Trophoblast cell (in vitro differentiated cells and primary cell): ENCODE results near the gene FUT2.

Experiments
- DNase-seq, 2 donors: peaks; one replicate each; pipeline ENCODE4 v3.0.0-alpha.2; 2016
- H2AFZ ChIP-seq: 2 replicates; pipeline ENCODE4 v1.6.1; 2013; ENCODE audit warnings: low read length, moderate library complexity, mild to moderate bottlenecking; ENCODE audit not compliant: insufficient read depth, poor library complexity
- H2AK5ac ChIP-seq: 2 replicates; pipeline ENCODE4 v1.6.1; 2013; ENCODE audit warnings: mild to moderate bottlenecking, low read length
- H2BK120ac ChIP-seq: 2 replicates; pipeline ENCODE4 v1.6.1; 2013; ENCODE audit warnings: low read length, mild to moderate bottlenecking, moderate library complexity; ENCODE audit not compliant: insufficient read depth, poor library complexity
- H2BK12ac ChIP-seq: 2 replicates; pipeline ENCODE4 v1.6.1; 2013; ENCODE audit warnings: mild to moderate bottlenecking, low read length, moderate library complexity
- H2BK5ac ChIP-seq: 2 replicates; pipeline ENCODE4 v1.6.1; 2013; ENCODE audit warnings: low read length, low read depth, moderate library complexity, mild to moderate bottlenecking; ENCODE audit not compliant: poor library complexity
- H3K14ac ChIP-seq: 2 replicates; pipeline ENCODE4 v1.6.1; 2013; ENCODE audit warnings: mild to moderate bottlenecking, low read length
- H3K18ac ChIP-seq: 2 replicates; pipeline ENCODE4 v1.6.1; 2013; ENCODE audit warnings: mild to moderate bottlenecking, low read length
- H3K23ac ChIP-seq: 2 replicates; pipeline ENCODE4 v1.6.1; 2013; ENCODE audit warnings: low read length
- H3K27ac ChIP-seq: 2 replicates; pipeline ENCODE4 v1.5.1; 2013; ENCODE audit warnings: low read depth, mild to moderate bottlenecking, inconsistent platforms, low read length, moderate library complexity
- H3K27me3 ChIP-seq: 2 replicates; pipeline ENCODE4 v1.6.1; 2013; ENCODE audit warnings: inconsistent platforms, mild to moderate bottlenecking, low read length, moderate library complexity; ENCODE audit not compliant: insufficient read depth
- H3K36me3 ChIP-seq, 2 experiments: 1 replicate in 1 of 2; 2 replicates in 1 of 2; pipeline ENCODE4 v1.6.1; 2013; ENCODE audit warnings: low read length in 2 of 2, mild to moderate bottlenecking in 2 of 2, moderate library complexity in 1 of 2; ENCODE audit not compliant: insufficient read depth in 2 of 2, control insufficient read depth in 1 of 2
- H3K4ac ChIP-seq: 2 replicates; pipeline ENCODE4 v1.6.1; 2013; ENCODE audit warnings: low read depth, mild to moderate bottlenecking, low read length, moderate library complexity
- H3K4me1 ChIP-seq, 2 experiments: 1 replicate in 1 of 2; 2 replicates in 1 of 2; pipeline ENCODE4 v1.6.1; 2013; ENCODE audit warnings: low read length in 2 of 2, mild to moderate bottlenecking in 2 of 2, moderate library complexity in 1 of 2; ENCODE audit not compliant: insufficient read depth in 2 of 2, control insufficient read depth in 1 of 2
- H3K4me2 ChIP-seq: 2 replicates; pipeline ENCODE4 v1.6.1; 2013; ENCODE audit warnings: inconsistent platforms, mild to moderate bottlenecking, low read length, moderate library complexity
- H3K4me3 ChIP-seq: 2 replicates; pipeline ENCODE4 v1.5.1; 2013; ENCODE audit warnings: mild to moderate bottlenecking, low read depth, low read length, inconsistent platforms
- H3K79me1 ChIP-seq: one replicate; pipeline ENCODE4 v1.6.1; 2013; ENCODE audit warnings: low read length
- H3K79me2 ChIP-seq: 2 replicates; pipeline ENCODE4 v1.6.1; 2013; ENCODE audit warnings: low read length, mild to moderate bottlenecking; ENCODE audit not compliant: control insufficient read depth, insufficient read depth, poor library complexity
- H3K9ac ChIP-seq: 2 replicates; pipeline ENCODE4 v1.6.1; 2013; ENCODE audit warnings: mild to moderate bottlenecking, low read length
- H3K9me3 ChIP-seq: 2 replicates; pipeline ENCODE4 v1.6.1; 2013; ENCODE audit warnings: low read depth, mild to moderate bottlenecking, control low read depth, inconsistent platforms, low read length; ENCODE audit not compliant: insufficient read depth
- H4K12ac ChIP-seq: 2 replicates; pipeline ENCODE4 v1.6.1; 2013; ENCODE audit warnings: low read depth, mild to moderate bottlenecking, low read length, moderate library complexity
- H4K8ac ChIP-seq: 2 replicates; pipeline ENCODE4 v1.6.1; 2013; ENCODE audit warnings: low read depth, mild to moderate bottlenecking, low read length, moderate library complexity
- H4K91ac ChIP-seq: one replicate; pipeline ENCODE4 v1.6.1; 2013; ENCODE audit warnings: low read depth, mild to moderate bottlenecking, low read length, moderate library complexity
- WGBS: extraction: QIAGEN DNeasy Blood & Tissue Kit; methylation state at CpG from one replicate; pipeline ENCODE4 v1.1.7; 2013; ENCODE audit warnings: missing lambda C conversion rate; ENCODE audit not compliant: insufficient read length, insufficient coverage; ENCODE audit errors: extremely low coverage; 5-methylcytosine and 5-hydroxymethylcytosine counted together

Gene FUT2

GRCh38 chr19:48668332-48668731, 27.4 kb upstream of the FUT2 start:
- no peak overlapping the region for H2AK5ac ChIP-seq
- no peak overlapping the region for H3K4ac ChIP-seq
- no peaks in the 10 kb centered on the region for H3K79me2 ChIP-seq
- no peak for DNase-seq
- H3K18ac ChIP-seq: no peak overlapping the region
- H3K27ac ChIP-seq: no peak overlapping the region
- no peaks in the 10 kb centered on the region for H3K27me3 ChIP-seq
- H3K14ac ChIP-seq: no peak overlapping the region
- H3K79me1 ChIP-seq: no peaks in the 10 kb centered on the region
- H3K23ac ChIP-seq: no peak overlapping the region
- no peak overlapping the region for H3K4me2 ChIP-seq
- H4K91ac ChIP-seq: no peak overlapping the region
- no peak overlapping the region for H3K4me3 ChIP-seq
- H3K36me3 ChIP-seq: no peaks in the 10 kb centered on the region
- H3K9me3 ChIP-seq: peaks cover 11% of the 10 kb centered on the region
- no peak overlapping the region for H3K9ac ChIP-seq
- no peak overlapping the region for H2AFZ ChIP-seq
- no peak overlapping the region for H2BK12ac ChIP-seq
- H2BK5ac ChIP-seq: no peak overlapping the region
- H2BK120ac ChIP-seq: no peak overlapping the region
- no peaks in the 10 kb centered on the region for H3K4me1 ChIP-seq
- no CpG with 5 or more reads among the region's 3 CpGs for WGBS
- H4K12ac ChIP-seq: no peak overlapping the region
- H4K8ac ChIP-seq: no peak overlapping the region

DNA sequence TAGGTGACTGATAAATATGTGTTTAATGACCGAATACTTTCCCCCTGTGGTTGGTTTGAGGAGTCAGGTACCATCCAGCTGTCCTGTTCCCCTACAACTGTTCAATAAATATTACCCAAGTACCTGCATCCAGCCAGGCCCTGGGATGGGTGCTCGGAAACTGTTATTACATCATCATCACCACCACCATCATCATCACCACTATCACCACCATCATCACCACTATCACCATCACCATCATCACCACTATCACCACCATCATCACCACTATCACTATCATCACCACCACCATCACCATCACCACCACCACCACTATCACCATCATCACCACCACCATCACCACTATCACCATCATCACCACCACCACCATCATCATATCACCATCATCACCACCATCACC, 27.0 kb upstream of the FUT2 start:
- no peak overlapping the region for H2BK120ac ChIP-seq
- H2AK5ac ChIP-seq: no peak overlapping the region
- no peaks in the 10 kb centered on the region for H3K36me3 ChIP-seq
- no peak overlapping the region for H3K14ac ChIP-seq
- H3K9ac ChIP-seq: no peak overlapping the region
- no peak overlapping the region for H2AFZ ChIP-seq
- H4K8ac ChIP-seq: no peak overlapping the region
- H3K79me2 ChIP-seq: no peaks in the 10 kb centered on the region
- H3K9me3 ChIP-seq: peaks cover 11% of the 10 kb centered on the region
- peak overlapping the region; percentile 49 for H3K4me3 ChIP-seq
- no peak overlapping the region for H3K27ac ChIP-seq
- H4K91ac ChIP-seq: no peak overlapping the region
- no peak overlapping the region for H4K12ac ChIP-seq
- H3K27me3 ChIP-seq: no peaks in the 10 kb centered on the region
- no peak overlapping the region for H2BK5ac ChIP-seq
- no peaks in the 10 kb centered on the region for H3K79me1 ChIP-seq
- H3K23ac ChIP-seq: no peak overlapping the region
- no peaks in the 10 kb centered on the region for H3K4me1 ChIP-seq
- no peak for DNase-seq
- no CpG with 5 or more reads among the region's 2 CpGs for WGBS
- no peak overlapping the region for H3K4me2 ChIP-seq
- no peak overlapping the region for H2BK12ac ChIP-seq
- H3K18ac ChIP-seq: no peak overlapping the region
- H3K4ac ChIP-seq: no peak overlapping the region

- no peak overlapping the region for H3K18ac ChIP-seq
- no peaks in the 10 kb centered on the region for H3K27me3 ChIP-seq
- no peak overlapping the region for H4K8ac ChIP-seq
- no peaks in the 10 kb centered on the region for H3K79me1 ChIP-seq
- H2BK12ac ChIP-seq: no peak overlapping the region
- no peak overlapping the region for H2AFZ ChIP-seq
- H3K27ac ChIP-seq: no peak overlapping the region
- H3K9me3 ChIP-seq: peaks cover 11% of the 10 kb centered on the region
- no peak overlapping the region for H3K4ac ChIP-seq
- DNase-seq: no peak
- H3K23ac ChIP-seq: no peak overlapping the region
- no peak overlapping the region for H2BK120ac ChIP-seq
- H3K4me3 ChIP-seq: peak overlapping the region; percentile 38
- no peaks in the 10 kb centered on the region for H3K79me2 ChIP-seq
- H3K9ac ChIP-seq: peak overlapping the region; percentile 2
- no peak overlapping the region for H2AK5ac ChIP-seq
- no peaks in the 10 kb centered on the region for H3K36me3 ChIP-seq
- no peak overlapping the region for H4K12ac ChIP-seq
- no peak overlapping the region for H3K14ac ChIP-seq
- no peak overlapping the region for H3K4me2 ChIP-seq
- no peak overlapping the region for H4K91ac ChIP-seq
- no peak overlapping the region for H2BK5ac ChIP-seq
- H3K4me1 ChIP-seq: no peaks in the 10 kb centered on the region
- WGBS: no CpG with 5 or more reads among the region's 26 CpGs
These were observed 25.7 kb upstream of the FUT2 start for GRCh38 chr19:48669903-48670668.

- Histone ChIP-seq H3K27me3 (no peaks in the 10 kb centered on the region), H3K18ac (no peak overlapping the region), H3K4ac (no peak overlapping the region), H3K9ac (no peak overlapping the region), H3K9me3 (peaks cover 11% of the 10 kb centered on the region), H2AFZ (no peak overlapping the region), H2BK120ac (no peak overlapping the region), H2AK5ac (no peak overlapping the region), H3K14ac (no peak overlapping the region), H3K27ac (no peak overlapping the region), H4K91ac (no peak overlapping the region), H2BK12ac (no peak overlapping the region), H3K36me3 (no peaks in the 10 kb centered on the region), H4K8ac (no peak overlapping the region), H3K4me3 (no peak overlapping the region), H3K79me1 (no peaks in the 10 kb centered on the region), H3K23ac (no peak overlapping the region), H2BK5ac (no peak overlapping the region), H3K4me2 (no peak overlapping the region), H3K79me2 (no peaks in the 10 kb centered on the region), H4K12ac (no peak overlapping the region), H3K4me1 (no peaks in the 10 kb centered on the region)
- no peak for DNase-seq
- no CpG with 5 or more reads among the region's 21 CpGs for WGBS
These were observed 24.9 kb upstream of the FUT2 start for GRCh38 chr19:48670699-48671445.
